Measurements from ENCODE around the gene MYNN.

DNA sequence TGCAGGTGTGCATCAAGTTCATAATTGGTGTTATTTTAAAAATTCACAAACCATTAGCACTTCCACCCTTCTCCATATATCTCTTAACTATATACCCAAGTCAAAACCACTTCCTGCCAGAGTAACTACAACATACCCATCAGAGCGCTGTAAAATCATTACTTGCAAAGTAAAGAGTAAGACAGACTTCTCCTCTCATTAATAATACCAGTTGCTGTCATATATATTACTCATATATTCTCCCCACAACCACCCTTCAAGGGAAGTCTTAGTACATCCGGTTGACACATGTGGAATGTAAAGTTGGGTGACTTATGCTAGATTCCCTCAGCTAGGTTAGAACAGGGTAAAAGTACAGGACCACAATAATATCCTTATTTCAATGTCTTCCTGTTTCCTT is 13.9 kb upstream of the MYNN start:
- no peak for TF ChIP-seq CTCF (IDR thresholded peaks at IDR 0.05)
- no peak for TF ChIP-seq EZH2 (IDR thresholded peaks at IDR 0.05)

All from neural progenitor cell (in vitro differentiated cells).